Mucosa of gallbladder (tissue), 1 donor: ENCODE measurements around the gene CSNK1D. TPM values are rescaled to one million over a fixed set of nuclear protein-coding genes. Genes with fewer than 3 reads are reported as not detected.
A peak's percentile ranks its signal among the peaks of the same experiment; 100 is the strongest.

Experiments
- DNase-seq: peaks from one replicate; pipeline ENCODE4 v3.0.0-alpha.2; 2020; ENCODE audit warnings: low spot score
- total RNA-seq: library from RNA; stranded (reverse); gene quantifications from one replicate; pipeline ENCODE4 v1.2.1, GENCODE V29; 2021
- donor health status: DM: no; HTN: no; CAD: no.

The CSNK1D gene
- total RNA-seq, 1 donor from 2014 or later, result 161 TPM

DNA sequence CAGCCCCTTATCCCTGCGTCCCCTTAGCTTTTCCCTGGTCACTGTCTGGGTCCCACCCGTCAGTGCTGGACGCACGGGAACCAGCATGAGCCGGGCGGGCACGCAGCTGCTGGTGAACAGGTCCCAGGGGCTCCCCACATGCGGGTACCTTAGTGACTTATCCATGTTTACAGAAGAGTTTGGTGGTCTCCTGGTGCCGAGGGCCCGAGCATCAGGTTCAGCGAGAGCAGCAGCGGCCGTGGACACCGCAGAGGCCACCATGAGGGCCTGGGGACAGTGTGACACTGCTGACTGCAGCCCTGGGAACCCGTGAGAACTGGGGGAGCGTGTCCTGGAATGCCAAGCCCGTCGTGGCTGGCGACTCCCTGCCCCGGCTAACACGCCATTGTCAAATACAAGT, 37.4 kb upstream of the CSNK1D start:
- no peak for DNase-seq

DNA sequence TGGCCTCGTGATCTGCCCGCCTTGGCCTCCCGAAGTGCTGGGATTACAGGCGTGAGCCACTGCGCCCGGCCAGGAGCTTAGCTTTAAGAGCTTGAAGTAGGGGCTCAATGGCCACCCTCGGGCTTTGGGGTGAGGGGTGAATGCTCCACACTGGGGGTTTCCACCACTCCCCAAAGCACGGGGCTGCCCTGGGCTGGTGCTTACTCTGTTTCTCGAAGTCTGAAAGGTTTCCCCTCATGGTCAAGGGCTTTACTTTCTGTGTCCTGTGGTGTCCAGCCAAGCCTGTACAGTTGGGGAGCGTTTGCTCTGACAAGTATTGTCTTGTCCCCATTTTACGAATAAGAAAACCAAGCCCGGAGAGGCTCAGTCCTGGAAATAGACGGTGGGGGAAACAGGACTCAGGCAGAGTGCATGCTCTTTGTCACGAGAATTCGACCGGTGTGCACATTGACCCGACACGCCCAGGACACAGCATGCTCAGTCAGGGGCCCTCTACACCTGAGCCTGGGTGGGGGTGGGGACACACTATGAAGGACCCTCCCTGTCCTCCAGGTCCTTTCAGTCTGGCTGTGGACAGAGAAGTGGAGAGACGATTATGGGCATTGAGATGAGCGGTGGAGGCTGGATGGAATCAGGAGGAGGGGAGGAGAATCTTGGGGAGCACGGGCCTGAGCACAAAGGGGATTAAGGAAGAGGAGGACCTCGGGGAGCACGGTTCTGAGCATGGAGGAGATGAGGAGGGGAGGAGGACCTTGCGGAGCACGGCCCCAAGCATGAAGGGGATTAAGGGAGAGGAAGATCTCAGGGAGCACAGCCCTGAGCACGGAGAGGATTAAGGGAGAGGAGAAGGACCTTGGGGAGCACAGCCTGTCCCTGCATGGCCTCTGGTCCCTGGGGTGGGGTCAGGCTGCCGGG, 36.4 kb upstream of the CSNK1D start:
- DNase-seq, result no peak

GRCh38 chr17:82305727-82306300, 32.3 kb upstream of the CSNK1D start:
- DNase-seq, result no peak

DNA sequence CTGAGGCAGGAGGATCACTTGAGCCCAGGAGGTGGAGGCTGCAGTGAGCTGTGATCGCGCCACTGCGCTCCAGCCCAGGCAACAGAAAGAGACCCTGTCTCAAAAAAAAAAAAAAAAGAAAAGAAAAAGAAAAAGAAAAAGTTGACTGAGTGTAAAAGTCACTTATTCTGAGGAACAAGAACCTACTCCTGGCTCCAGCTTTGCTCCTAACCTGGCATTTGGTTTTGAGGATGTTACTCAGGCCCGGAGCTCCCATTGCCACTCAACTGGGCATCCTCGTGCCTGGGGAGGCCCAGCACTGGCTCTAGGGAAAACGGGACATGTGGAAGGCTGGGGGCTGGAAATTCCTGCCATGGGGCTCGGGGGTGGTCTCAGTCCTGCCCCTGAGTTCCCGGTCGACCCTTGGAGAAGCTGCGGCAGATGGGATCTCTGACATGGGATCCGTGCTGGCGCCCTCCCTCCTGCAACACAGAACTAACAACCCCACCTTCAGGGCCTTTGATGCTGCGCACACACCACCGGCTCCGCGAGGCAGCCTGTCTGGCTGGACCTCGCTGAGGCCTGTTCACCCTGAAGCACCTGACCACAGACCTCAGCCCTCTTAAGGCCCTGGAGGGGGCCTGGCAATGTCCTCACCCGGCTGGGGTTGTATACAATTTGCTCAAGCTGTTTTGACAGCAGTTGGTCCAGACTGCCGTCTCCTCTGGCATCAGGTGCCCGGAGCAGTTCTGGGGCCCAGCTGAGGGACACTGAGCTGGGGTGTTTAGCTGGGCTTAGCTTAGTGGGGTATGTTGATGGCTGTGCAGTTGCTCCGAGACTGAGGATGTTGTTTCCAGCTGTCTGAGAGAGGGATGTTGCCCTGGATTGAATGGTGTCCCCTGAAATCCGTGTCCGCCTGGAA, 31.6 kb upstream of the CSNK1D start:
- no peak for DNase-seq

DNA sequence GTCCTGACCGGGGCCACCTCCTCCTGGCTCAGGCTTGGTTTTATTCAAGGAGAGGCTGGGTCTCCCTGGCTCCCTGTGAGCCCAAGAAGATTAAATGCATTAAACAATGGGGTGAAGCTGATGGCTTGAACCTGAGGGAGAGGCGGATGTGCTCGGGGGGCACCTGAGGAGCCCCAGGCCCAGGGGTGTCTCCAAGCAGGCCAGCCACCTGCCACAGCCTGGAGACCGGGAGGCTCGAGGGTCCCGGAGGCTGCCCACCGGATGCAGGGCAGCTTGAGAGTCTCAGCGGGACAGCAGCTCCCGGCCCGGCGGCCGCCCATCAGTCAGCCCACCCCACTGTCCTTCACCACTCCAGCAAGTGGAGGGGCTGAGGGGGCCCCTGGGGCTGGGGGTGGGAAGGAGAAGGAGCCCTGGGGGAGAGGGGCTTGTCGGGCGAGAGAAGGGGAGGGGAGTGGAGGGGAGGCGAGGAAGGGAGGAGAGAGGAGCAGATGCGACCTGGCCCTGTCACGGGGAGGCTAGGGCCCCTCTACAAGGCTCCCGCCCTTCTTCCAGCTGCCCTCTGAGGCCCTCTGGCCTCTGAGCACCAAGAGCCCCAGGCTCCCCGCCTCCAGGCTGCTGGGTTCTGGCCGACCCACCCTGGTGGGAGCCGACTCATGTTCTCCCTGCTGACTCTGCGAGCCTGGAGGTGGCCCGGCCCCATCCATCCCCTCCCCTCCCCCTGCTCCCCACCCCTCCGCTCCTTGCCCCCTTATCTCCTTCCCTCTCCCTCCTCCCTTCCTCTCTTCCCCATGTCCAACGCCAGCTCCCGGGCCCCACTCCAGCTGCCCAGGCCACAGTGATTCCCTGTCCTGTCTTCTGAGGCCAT, 30.7 kb upstream of the CSNK1D start:
- no peak for DNase-seq

DNA sequence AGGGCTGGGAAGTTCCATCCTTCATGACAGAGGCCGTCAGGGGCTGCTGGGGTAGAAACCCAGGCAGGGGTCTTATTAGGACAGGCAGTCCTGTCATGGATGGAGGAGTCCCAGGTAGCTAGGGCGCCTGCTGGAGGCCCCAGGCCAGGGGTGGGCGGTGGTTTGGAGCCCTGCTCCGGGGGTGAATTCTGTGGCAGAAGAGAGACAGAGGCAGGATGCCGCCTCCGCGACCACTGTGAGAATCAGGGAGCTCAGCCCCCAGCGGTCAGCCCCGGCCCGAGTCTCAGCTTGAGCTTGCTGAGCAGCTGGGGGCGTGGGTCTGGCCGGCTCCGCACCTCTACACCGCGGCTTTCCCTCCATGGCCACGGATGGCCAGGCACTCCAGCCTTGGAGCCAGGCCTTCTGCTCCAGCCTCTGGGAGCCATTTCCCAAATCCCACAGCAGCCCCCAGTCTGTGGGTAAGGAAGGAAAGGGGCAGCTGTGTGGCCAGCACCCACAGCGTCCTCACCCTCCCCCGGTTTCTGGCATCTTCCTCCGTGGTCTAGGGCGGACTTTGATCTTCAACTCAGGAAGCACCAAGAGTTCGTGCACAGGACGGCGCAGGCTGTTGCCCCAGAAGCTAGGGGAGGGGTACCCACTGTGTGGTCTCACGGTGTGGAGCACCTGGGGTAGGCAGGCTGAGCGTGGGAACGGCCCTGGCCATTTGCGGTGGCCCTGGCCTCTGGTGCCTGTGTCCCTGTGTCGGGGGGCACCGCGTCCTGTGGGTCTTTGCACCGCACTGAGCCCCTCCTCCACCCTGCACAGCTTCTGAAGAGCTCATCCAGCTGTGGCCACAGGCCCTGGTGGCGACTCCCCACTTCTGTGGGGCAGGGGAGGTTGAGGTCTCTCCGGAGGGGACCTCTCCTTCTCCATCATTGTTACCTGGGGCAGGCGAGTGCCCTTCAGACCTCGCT, 29.8 kb upstream of the CSNK1D start:
- DNase-seq, result no peak

DNA sequence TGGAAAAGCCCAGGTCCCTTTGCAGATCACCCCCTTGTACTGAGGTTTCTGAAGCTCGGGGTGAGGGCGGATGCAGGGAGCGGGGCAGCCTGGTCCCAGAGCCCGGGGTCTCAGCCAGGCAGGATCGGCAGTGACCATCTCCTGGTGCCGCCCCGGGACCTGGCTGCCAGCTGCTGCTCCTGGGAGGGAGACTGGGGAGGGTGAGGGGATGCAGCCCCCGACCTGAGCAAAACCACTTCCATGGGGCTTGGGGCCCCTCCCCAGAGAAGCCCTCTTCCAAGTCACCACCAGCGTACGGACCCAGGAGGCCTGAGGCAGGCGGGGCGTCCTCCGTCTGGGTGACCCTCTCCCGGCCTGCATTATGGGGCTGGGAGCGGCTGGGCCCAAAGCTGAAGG, 29.1 kb upstream of the CSNK1D start:
- no peak for DNase-seq

- no peak for DNase-seq
These were observed 28.5 kb upstream of the CSNK1D start for GRCh38 chr17:82301916-82302567.

DNA sequence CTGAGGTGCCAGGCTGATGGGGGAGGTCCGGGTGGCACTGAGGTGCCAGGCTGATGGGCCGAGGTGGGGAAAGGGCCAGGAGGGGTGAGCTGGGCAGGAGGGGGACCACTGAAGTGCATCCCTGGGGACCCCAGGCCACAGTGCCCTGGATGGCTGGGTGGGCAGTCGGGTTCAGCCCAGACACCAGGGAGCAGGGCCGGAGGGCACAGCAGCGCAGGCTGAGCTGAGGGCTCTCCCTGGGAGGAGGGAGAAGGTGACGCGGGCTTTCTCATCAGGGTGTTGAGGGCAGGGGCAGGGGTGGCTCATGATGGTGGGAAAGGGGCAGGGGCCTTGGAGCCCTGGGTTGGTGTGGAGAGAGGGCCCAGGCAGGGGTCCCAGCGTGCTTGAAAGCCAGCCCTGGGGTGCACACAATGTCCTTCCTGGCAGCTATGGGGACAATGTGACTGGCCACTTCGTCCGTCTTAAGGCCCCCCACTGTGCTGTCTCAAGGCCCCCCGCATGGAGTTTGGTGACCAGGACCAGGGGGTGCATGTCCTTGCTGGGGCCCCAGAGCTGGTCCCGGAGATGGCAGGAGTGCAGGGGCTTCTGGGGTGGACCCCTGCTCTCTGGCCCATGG, 27.9 kb upstream of the CSNK1D start:
- no peak for DNase-seq

GRCh38 chr17:82300707-82301270, 27.3 kb upstream of the CSNK1D start:
- peak; percentile 48 for DNase-seq

- DNase-seq, result no peak
These were observed 26.7 kb upstream of the CSNK1D start for GRCh38 chr17:82300228-82300627.

- no peak for DNase-seq
These were observed 26.0 kb upstream of the CSNK1D start for GRCh38 chr17:82299452-82299851.

DNA sequence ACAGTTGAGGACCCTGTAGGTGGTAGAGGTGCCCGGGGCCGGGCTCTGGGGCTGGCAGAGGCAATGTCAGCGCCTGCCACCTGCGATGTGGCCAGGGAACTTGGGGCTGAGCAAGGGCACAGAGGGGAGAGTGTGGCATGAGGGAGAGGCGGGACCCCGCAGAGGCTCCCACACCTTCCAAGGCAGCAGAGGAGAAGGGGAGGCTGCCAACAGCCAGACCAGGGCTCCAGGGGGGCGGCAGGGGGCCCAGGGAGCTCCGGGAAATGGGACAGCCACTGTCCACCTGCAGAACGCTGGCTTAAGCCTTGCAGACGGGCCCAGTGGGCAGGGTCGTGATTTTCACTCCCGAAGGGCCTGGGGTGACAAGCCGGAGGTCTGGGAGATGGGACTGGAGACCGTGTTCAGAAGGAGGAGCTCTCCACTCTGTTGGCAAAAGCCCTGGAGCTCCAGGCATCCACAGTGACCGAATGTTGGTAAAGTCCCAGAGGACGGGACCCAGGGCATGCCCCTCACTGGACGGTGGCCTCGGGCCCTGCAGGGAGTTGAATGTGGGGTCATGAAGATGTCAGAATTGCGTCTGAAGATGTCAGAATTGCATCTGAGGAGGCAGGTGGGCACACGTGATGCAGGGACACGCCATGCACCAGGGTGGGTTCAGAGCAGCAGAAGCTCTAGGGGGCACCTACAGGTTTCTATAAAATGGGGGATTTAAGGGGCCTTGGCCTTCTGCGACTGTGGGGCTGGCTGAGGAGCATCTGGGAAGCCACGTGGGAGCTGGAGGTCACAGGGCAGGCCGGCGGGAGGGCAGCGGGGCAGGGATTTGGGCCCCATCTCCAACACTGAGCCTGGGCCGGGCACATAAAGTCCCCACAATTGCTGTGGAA, 25.3 kb upstream of the CSNK1D start:
- DNase-seq, result no peak

DNA sequence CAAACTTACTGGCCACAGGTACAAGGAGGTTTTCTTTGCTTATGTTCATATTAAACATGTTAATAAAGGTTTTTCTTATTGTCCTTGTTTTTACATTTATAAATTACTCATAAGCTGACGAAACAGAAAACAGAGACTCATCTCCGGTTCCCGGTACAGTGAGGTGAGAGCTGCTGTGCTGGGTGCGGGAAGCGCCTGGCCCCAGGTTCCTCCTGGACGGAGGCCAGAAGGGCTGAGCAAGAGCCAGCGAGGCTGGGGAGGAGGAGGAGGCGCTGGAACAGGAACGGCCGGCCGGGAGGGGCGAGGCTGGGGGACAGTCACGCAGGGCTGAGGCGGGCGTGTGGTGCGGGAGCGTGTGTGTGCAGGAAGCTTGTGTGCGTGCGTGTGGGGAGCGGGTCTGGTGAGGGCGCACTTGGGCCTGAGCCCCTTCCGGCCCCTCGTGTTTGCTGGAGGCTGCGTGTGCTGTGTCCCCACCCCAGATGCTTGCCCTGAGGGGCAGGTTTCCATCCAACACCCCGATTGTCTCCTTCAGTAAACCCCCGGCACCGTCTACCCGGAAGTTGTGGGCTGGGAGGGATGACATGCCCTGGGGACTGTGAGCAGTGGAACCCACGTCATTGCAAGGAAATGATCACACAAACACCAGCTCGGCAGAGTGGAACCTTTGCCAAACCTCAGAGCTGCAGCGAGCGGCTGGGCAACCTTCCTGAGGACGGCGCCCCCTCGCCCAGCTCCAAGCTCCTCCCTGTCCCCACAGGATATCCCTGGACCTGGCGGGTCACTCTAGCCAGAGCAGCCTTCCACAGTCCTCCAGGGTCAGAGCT, 24.4 kb upstream of the CSNK1D start:
- peak; percentile 93 for DNase-seq

GRCh38 chr17:82297280-82297713, 23.8 kb upstream of the CSNK1D start:
- DNase-seq, result peak; percentile 89

DNA sequence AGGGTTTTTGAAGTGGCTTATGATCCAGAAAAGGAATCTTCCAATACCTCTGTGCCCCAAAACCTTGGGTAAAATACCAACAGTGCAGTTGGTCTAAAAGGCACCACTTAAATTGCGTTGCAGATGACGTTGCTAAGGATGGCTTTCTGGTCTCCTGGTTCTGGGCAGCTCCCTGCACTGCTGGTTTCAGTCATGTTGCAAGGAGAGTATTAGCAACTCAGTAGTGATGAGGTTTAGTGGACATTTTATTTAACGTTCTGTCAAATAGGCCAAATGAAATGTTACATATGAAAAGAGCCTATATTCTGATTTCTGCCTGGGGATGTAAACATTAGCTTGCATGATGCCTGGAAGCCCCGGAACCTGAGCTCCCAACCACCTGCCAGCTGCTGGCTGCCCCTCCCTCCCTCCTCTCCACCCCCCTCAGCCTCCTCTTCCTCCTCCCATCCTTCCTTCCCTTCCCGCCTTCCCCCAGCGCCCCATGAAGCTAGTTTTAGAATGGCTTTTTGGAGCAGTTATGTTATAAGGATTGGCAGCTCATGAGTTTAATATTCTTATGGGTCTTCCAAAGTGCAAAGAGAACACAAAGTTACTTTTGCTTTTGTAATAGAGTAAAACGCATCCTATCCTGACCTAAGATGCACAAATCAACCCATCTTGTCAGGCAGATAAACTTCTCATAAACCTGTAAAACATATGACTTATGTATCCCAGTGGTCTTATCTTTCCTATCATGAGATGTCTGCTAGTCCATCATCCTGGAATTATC, 23.2 kb upstream of the CSNK1D start:
- DNase-seq, result no peak
